SK-N-SH treated with all-trans-retinoic acid at 6 μM for 48 hours (cell line): Measurements from ENCODE around the gene ARHGEF7.

Source experiments
- ATAC-seq: fragments of 200-7000 bp; cut with Tn5 transposase; 3 replicates; pipeline ENCODE4 v1.9.1; 2020; ENCODE audit warnings: mild to moderate bottlenecking, moderate library complexity
- BACH2 ChIP-seq: fragments of 250-450 bp; sonication (Bioruptor Pico); IDR thresholded peaks from 2 replicates; pipeline ENCODE4 v1.9.0; 2021; ENCODE audit warnings: mild to moderate bottlenecking, borderline replicate concordance
- CSRNP3 ChIP-seq: fragments of 250-450 bp; sonication (Bioruptor Pico); IDR thresholded peaks from 2 replicates; pipeline ENCODE4 v1.5.1; 2021; ENCODE audit warnings: mild to moderate bottlenecking, moderate library complexity
- GLIS3 ChIP-seq: fragments of 250-450 bp; sonication (Bioruptor Pico); IDR thresholded peaks from 2 replicates; pipeline ENCODE4 v1.5.0; 2020; ENCODE audit warnings: mild to moderate bottlenecking, moderate library complexity
- OSR1 ChIP-seq: fragments of 250-450 bp; sonication (Bioruptor Pico); IDR thresholded peaks from 2 replicates; pipeline ENCODE4 v1.8.0; 2022; ENCODE audit warnings: moderate library complexity, mild to moderate bottlenecking, inconsistent platforms
- POU6F1 ChIP-seq: fragments of 250-450 bp; sonication (Bioruptor Pico); IDR thresholded peaks from 2 replicates; pipeline ENCODE4 v1.8.0; 2021; ENCODE audit warnings: low read depth, mild to moderate bottlenecking, moderate library complexity, borderline replicate concordance
- TOX ChIP-seq: fragments of 250-450 bp; sonication (Bioruptor Pico); IDR thresholded peaks from 2 replicates; pipeline ENCODE4 v1.8.0; 2021; ENCODE audit warnings: mild to moderate bottlenecking, moderate library complexity, borderline replicate concordance
- TSHZ2 ChIP-seq: fragments of 250-450 bp; sonication (Bioruptor Pico); IDR thresholded peaks from 2 replicates; pipeline ENCODE4 v1.5.0; 2020; ENCODE audit warnings: mild to moderate bottlenecking, moderate library complexity
- ZFP3 ChIP-seq: fragments of 250-450 bp; sonication (Bioruptor Pico); IDR thresholded peaks from 2 replicates; pipeline ENCODE4 v1.5.0; 2020; ENCODE audit warnings: mild to moderate bottlenecking, moderate library complexity
- ZFP30 ChIP-seq: fragments of 450-650 bp; formaldehyde crosslinking; IDR thresholded peaks from 2 replicates; pipeline ENCODE4 v1.5.0; 2022; ENCODE audit warnings: mild to moderate bottlenecking, moderate library complexity
- ZNF565 ChIP-seq: fragments of 450-650 bp; formaldehyde crosslinking; conservative IDR thresholded peaks from 2 replicates; pipeline ENCODE4 v1.5.0; 2020; ENCODE audit warnings: low read depth, mild to moderate bottlenecking, moderate library complexity
- ZNF70 ChIP-seq: fragments of 450-650 bp; formaldehyde crosslinking; IDR thresholded peaks from 2 replicates; pipeline ENCODE4 v1.5.0; 2020; ENCODE audit warnings: mild to moderate bottlenecking, moderate library complexity
- ZNF8 ChIP-seq: fragments of 450-650 bp; formaldehyde crosslinking; IDR thresholded peaks from 2 replicates; pipeline ENCODE4 v1.5.0; 2020; ENCODE audit warnings: mild to moderate bottlenecking, moderate library complexity
- TF ChIP-seq, protein P1 (sequence below): fragments of 250-450 bp; sonication (Bioruptor Pico); IDR thresholded peaks from 2 replicates; pipeline ENCODE4 v1.5.1; 2020; ENCODE audit warnings: low read depth, mild to moderate bottlenecking, moderate library complexity

Gene ARHGEF7

GRCh38 chr13:111121506-111121905 is 6.4 kb downstream of the ARHGEF7 start:
- ATAC-seq: no peak
- TF ChIP-seq TSHZ2 (CRISPR knock-in tag) (no peak), GLIS3 (CRISPR knock-in tag) (no peak), TOX (no peak), ZNF70 (CRISPR knock-in tag) (no peak)
- TF ChIP-seq, all 23 proteins: peak for 0

GRCh38 chr13:111122056-111122455 is 6.9 kb downstream of the ARHGEF7 start:
- no peak for ATAC-seq
- TF ChIP-seq ZNF70 (CRISPR knock-in tag) (no peak), BACH2 (CRISPR knock-in tag) (no peak), POU6F1 (CRISPR knock-in tag) (no peak), TSHZ2 (CRISPR knock-in tag) (no peak)

DNA sequence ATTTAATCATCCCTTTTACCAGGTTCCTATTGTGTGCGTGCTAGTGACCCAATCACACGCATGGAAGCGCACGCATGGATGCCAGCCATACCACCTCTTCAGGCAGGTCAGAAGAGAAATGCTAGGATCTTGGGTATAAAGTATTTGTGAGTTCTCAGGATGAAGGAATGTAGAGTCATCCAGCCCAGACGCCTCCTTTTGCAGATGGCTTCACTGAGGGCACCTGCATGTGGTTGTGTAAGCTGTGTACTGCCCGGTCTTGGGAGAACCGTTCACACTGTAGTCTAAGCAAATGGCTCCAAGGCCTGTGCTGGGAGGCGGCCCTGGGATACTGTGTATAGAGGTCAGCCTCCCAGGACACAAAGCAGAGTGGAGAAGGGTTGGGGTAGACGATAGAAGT is 7.5 kb downstream of the ARHGEF7 start:
- no peak for TF ChIP-seq TSHZ2 (CRISPR knock-in tag)
- no peak for TF ChIP-seq ZFP30 (CRISPR knock-in tag)
- no peak for TF ChIP-seq CSRNP3 (CRISPR knock-in tag)
- no peak for TF ChIP-seq GLIS3 (CRISPR knock-in tag)
- no peak for TF ChIP-seq BACH2 (CRISPR knock-in tag)
- TF ChIP-seq TOX: no peak
- TF ChIP-seq ZNF565 (CRISPR knock-in tag): no peak
- no peak for TF ChIP-seq ZNF8 (CRISPR knock-in tag)
- TF ChIP-seq POU6F1 (CRISPR knock-in tag): no peak
- TF ChIP-seq ZFP3: no peak
- TF ChIP-seq OSR1 (CRISPR knock-in tag): no peak
- TF ChIP-seq, protein P1, sequence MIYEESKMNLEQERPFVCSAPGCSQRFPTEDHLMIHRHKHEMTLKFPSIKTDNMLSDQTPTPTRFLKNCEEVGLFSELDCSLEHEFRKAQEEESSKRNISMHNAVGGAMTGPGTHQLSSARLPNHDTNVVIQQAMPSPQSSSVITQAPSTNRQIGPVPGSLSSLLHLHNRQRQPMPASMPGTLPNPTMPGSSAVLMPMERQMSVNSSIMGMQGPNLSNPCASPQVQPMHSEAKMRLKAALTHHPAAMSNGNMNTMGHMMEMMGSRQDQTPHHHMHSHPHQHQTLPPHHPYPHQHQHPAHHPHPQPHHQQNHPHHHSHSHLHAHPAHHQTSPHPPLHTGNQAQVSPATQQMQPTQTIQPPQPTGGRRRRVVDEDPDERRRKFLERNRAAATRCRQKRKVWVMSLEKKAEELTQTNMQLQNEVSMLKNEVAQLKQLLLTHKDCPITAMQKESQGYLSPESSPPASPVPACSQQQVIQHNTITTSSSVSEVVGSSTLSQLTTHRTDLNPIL (CRISPR knock-in tag): no peak
- no peak for ATAC-seq
